C4-2B (cell line): Measurements from ENCODE around the gene PTPRJ.
"Not testable (repeated sequence)": the region's sequence is repeated elsewhere in the genome, so short reads cannot be mapped to it uniquely, and the experiment has no call there.

Experiments
- CTCF ChIP-seq: fragments of 450-650 bp; conservative IDR thresholded peaks from 2 replicates; pipeline ENCODE4 v1.5.1; 2017; ENCODE audit warnings: mild to moderate bottlenecking
- ZFX ChIP-seq: fragments of 450-650 bp; IDR thresholded peaks from 2 replicates; pipeline ENCODE4 v1.6.1; 2017

DNA sequence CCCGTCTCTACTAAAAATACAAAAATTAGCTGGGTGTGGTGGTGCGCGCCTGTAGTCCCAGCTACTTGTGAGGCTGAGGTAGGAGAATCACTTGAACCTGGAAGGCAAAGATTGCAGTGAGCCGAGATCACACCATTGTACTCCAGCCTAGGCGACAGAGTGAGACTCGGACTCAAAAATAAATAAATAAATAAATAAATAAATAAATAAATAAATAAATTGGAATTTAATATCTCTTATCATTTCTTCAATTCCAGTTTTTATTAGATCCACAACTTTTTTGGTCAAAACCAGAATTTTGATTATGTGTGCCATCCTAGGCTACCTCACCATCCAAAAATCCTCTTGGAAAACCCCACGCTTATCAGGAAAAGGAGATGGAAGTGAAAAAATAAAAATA is 43.2 kb downstream of the PTPRJ start:
- not testable (repeated sequence) for TF ChIP-seq CTCF, ZFX
